Lower leg skin (tissue), 3 donors: ENCODE results near the gene CGA.

Experiments used
- POLR2A ChIP-seq, 2 donors: fragments of 450-650 bp; IDR thresholded peaks; one replicate each; pipeline ENCODE4 v1.6.1; 2016 to 2017; ENCODE audit warnings: antibody characterized with exemption in 2 of 2, mild to moderate bottlenecking in 1 of 2, moderate library complexity in 1 of 2
- TF ChIP-seq, protein P1 (sequence below), 3 donors: fragments of 450-650 bp; IDR thresholded peaks; one replicate each; pipeline ENCODE4 v1.5.1; 2016; ENCODE audit warnings: antibody characterized with exemption in 3 of 3, mild to moderate bottlenecking in 3 of 3, moderate library complexity in 2 of 3

DNA sequence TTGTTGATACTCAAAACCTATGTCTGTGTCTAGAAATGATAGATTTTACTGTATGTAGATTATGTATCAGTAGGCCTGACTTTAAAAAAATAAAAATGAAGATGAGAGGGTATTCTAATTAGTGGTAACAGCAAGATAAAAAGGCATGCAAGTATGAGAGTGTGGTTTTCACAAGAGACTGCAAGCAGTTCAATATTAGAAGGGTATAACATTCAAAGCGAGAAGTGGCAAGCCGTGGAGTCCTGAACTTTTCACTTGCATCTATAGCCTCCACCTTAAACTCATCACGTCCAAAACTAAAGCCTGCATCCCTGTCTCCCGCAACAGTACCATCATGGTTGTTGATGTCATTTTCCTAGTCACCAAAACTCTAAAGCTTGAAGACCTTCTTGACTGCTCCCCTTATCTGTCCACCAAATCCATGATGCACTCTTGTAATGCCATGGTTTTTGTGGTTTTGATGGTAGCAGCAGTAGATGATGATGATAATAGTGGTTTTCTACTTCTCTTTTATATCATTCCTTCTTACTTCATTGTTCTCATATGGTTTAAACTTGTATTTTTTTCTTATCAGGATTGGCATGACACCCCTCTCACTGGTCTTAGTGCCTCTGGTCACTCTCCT lies 9.2 kb upstream of the CGA start:
- TF ChIP-seq, protein P1, sequence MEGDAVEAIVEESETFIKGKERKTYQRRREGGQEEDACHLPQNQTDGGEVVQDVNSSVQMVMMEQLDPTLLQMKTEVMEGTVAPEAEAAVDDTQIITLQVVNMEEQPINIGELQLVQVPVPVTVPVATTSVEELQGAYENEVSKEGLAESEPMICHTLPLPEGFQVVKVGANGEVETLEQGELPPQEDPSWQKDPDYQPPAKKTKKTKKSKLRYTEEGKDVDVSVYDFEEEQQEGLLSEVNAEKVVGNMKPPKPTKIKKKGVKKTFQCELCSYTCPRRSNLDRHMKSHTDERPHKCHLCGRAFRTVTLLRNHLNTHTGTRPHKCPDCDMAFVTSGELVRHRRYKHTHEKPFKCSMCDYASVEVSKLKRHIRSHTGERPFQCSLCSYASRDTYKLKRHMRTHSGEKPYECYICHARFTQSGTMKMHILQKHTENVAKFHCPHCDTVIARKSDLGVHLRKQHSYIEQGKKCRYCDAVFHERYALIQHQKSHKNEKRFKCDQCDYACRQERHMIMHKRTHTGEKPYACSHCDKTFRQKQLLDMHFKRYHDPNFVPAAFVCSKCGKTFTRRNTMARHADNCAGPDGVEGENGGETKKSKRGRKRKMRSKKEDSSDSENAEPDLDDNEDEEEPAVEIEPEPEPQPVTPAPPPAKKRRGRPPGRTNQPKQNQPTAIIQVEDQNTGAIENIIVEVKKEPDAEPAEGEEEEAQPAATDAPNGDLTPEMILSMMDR (IDR thresholded peaks at IDR 0.05), result no peak
- no peak for TF ChIP-seq POLR2A (IDR thresholded peaks at IDR 0.05)
